Left renal pelvis (tissue), 4 donors: ENCODE data around the gene PEX5. TPM values are rescaled to one million over a fixed set of nuclear protein-coding genes. Genes with fewer than 3 reads are reported as not detected.

Source experiments
- DNase-seq, 4 donors: peaks; one replicate each; pipeline ENCODE4 v3.0.0-alpha.2; 2013; ENCODE audit warnings: low read depth in 4 of 4, low spot score in 3 of 4
- polyA plus RNA-seq, 4 donors: library from polyadenylated mRNA; unstranded; fragments of 120-200 nt; gene quantifications; one replicate each; pipeline ENCODE4 v1.2.1, GENCODE V29; 2013; ENCODE audit not compliant: insufficient read length in 4 of 4

The PEX5 gene
- polyA plus RNA-seq = 10 to 100 TPM; 36.2 to 50.7 (median 44.5) TPM

DNA sequence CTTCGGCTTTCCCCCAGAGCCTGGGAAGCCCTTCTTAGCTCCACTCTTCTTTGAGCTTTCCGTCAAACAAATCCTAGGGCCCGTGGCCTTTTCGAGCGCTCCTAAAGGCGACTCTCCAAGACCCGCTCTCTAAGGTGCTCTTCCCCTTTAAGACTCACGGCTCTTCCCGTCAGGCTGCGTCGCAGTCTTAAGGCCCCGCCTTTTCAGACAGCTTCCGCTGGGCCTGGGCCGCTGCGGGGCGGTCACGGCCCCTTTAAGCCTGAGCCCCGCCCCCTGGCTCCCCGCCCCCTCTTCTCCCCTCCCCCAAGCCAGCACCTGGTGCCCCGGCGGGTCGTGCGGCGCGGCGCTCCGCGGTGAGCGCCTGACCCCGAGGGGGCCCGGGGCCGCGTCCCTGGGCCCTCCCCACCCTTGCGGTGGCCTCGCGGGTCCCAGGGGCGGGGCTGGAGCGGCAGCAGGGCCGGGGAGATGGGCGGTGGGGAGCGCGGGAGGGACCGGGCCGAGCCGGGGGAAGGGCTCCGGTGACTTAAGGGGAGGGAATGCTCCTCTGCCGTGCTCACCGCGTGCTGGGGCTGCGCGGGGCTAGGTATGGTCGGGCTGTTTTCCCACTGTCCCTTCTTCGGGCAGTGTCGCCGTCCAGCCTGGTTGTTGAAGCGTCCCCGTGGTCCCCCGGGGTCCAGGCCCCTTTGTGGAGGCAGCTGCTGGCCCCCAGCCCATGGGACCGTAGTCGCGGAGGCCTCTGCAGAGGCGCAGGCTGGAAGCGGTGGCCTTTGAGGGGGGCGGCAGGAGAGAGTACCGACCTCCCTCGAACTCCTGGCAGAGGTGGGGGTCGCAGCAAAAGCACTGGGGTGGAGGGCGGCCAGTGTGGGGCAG is at the start of gene PEX5:
Gene PEX5, plus strand, starts transcription at position 289 of the 870 bp plus-strand sequence. CDS start 692 bp downstream, outside the sequence.
- peak; percentile 81 to 89 (median 84) for DNase-seq

DNA sequence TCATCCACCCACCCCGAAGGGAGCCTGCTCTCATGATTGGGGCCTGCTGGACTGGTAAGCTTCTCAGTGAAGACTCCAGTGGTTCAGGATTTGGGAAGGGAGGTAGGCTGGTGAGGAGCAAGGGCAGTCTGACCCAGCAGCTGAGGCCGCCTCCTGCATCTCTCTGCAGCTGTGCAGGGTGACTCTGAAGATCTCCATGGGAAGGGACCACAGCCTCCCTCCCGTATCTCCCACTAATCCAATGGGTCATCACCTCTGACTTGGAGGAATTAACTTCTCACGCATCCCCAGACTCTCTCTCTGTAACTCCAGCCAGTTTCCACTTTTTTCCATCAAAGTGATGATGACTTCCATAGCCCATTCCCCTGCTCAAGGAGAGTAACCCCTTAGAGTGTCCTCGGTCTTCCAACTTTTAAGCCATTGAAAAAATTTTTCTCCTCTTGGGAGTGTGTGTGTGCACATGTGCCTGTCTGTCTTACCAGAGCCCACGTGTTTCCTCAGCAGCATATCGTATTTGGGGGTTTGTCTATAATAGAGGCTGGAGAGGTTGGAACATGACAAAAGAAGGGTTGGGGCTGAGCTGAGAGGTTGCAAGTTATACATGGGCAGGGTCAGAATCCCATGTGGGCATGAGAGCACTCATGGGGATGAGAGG is 48.0 kb upstream of the PEX5 start:
- DNase-seq = no peak

DNA sequence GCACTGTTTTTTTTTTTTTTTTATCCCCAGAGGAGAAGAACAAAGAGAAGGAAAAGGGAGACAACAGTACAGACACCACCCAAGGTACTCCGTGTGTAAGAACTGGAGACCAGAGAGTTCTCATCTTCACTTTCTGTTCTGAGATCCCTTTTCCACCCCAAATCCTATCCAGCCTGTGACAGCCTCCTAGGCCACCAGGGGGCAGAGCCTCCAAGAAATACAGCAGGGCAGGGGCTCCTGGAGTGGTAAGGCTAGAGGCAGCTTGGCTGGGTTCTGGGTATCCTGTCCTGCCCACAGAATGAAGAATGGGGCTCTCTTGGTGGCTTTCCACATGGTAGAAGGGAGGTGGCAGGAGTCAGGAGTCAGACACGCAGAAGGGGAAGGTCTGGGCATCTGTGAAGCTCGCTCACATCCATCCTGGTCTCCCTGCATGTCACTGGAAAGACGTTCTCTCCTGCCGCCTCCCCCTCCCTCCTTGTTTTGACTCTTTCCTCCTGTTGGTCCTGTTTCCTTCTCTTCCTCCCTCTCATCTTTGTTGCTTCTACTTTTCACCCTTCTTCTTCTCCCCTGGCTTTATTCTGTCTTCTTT is 47.3 kb upstream of the PEX5 start:
- no peak for DNase-seq

GRCh38 chr12:7142809-7143465 is 46.5 kb upstream of the PEX5 start:
- no peak for DNase-seq

GRCh38 chr12:7143564-7143963 is 45.9 kb upstream of the PEX5 start:
- DNase-seq = no peak

- DNase-seq = no peak
Observed at GRCh38 chr12:7144414-7145120, 44.9 kb upstream of the PEX5 start.

DNA sequence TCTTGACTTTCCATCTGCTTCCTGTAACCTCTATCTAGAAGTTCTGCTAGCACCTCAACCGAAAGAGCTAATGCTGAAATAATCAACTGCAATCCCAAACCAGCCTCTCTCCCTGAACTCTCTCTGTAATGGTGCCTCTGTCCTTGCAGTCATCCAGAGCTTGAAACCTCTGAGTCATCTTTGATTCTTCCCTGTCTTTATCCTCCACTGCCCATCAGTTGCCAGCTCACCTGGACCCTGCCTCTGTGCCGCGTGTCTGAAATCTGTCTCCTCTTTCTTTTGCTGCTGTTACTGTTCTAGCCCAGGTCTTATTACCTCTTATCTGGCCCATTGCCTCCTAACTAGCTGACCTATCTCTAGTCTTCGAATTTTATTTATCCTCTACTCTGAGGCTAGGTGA is 43.8 kb upstream of the PEX5 start:
- no peak for DNase-seq

GRCh38 chr12:7146228-7146627 is 43.3 kb upstream of the PEX5 start:
- no peak for DNase-seq

GRCh38 chr12:7146906-7147305 is 42.6 kb upstream of the PEX5 start:
- DNase-seq = no peak

- no peak for DNase-seq
Observed at GRCh38 chr12:7150356-7150755, 39.1 kb upstream of the PEX5 start.

DNA sequence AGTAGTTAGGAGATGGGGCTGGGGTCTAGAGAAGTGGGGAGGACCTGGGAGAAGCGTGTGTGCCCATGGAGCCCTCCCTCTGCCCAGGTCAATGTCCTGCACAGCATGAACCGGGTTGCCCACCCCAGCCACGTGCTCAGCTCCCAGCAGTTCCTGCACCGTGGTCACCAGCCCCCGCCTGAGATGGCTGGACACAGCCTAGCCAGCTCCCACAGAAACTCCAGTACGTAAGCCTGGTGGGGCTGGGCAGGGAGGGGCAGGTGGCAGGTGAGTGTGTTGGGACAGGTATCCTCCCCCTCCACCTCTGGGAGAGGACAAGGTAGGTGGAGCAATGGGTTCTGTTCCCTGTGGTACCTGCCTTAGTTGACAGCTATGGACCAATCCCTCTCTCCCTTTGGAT is 38.6 kb upstream of the PEX5 start:
- no peak for DNase-seq

- DNase-seq = no peak
Observed at GRCh38 chr12:7151532-7151931, 38.0 kb upstream of the PEX5 start.

GRCh38 chr12:7152818-7153217 is 36.7 kb upstream of the PEX5 start:
- no peak for DNase-seq

- DNase-seq = no peak
Observed at GRCh38 chr12:7154042-7154441, 35.4 kb upstream of the PEX5 start.

GRCh38 chr12:7154901-7155470 is 34.5 kb upstream of the PEX5 start:
- DNase-seq = no peak

- no peak for DNase-seq
Observed at GRCh38 chr12:7155471-7156034, 33.9 kb upstream of the PEX5 start.

DNA sequence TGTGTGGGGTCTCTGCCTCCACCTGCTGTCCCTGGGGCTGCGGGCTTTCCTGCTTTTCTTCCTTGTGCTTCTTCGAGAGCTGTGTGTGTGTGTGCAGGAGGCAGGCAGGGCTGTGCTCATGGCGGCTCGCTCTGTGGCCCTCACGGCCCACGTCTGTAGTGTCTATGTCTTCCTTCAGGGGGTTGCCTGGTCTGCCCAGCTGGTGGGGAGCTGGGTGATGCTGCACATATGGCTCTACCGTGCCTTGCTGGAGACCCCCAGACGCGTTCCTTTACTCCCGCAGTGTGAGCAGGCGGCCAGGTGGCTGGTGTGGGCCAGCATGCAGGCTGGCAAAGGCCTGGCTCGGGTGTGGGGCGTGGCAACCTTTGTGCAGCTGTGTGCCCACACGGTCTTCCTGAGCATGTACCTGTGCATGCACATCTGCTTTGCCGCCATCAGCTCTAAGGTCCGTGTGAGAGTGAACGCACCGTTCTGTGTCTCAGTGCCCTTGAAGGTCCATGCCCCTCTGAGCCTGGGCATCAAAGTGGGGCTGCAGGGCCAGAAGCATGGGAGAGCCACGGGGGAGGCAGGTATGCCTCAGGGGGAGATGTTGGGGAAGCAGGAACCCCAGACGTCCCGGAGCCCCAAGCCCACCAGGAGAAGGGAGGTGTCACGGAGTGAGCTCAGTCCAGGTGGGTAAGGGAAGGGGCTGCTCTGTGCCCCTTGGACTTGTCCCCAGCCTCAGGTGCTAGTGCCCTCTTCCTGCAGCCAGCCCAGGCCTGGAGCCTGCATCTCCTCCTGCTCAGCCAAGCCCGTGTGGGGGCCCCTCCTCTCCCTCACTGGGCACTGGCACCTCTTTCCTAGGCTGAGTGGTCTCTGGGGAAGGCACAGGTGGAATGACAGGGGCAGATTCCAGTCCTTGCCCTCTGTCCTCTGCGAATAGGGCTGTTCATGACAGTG is 33.0 kb upstream of the PEX5 start:
- DNase-seq = no peak

DNA sequence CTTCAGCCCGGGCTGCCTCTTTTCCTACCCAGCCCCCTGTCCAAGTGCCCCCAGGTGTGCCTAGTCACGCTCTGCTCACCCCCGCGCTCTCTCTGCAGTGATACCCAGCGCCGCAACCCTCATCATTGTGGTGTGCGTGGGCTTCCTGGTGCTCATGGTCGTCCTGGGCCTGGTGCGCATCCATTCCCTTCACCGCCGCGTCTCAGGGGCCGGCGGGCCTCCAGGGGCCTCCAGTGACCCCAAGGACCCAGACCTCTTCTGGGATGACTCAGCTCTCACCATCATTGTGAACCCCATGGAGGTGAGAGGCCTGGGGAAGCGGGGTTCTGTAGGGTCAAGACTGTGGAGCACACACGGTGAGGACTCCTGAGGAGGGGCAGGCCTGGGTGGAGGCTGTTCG is 32.1 kb upstream of the PEX5 start:
- DNase-seq = no peak
